HCT116 (cell line): Measurements from ENCODE around the gene ERN1. TPM values are rescaled to one million over a fixed set of nuclear protein-coding genes. Genes with fewer than 3 reads are reported as not detected.

Source experiments
- ATAC-seq: fragments of 200-7000 bp; cut with Tn5 transposase; 2 replicates; pipeline ENCODE4 v1.9.1; 2020; ENCODE audit warnings: mild to moderate bottlenecking, moderate library complexity
- BruUV-seq: library from RNA; stranded (reverse); fragments of 400-500 nt; replicated peaks from 2 replicates; lab custom pipeline; 2021; lab: Mats Ljungman, UMichigan
- CTCF ChIA-PET: fragments of 300-600 bp; sonication (Branson Sonifier 250); formaldehyde crosslinking; loops from one replicate; lab custom pipeline; 2021; ENCODE audit warnings: antibody characterized with exemption; lab: Charles Lee
- POLR2A ChIA-PET: fragments of 300-600, 350-600 bp; sonication (Branson Sonifier 250); formaldehyde crosslinking; loops from one replicate; lab custom pipeline; 2021; ENCODE audit warnings: antibody characterized with exemption; lab: Charles Lee
- RAD21 ChIA-PET, 2 experiments: fragments of 300-600 bp; sonication (Branson Sonifier 250); formaldehyde crosslinking; loops; one replicate each; lab custom pipeline; 2023; ENCODE audit warnings: low total read pairs in 2 of 2; ENCODE audit not compliant: uncharacterized antibody in 2 of 2, unreplicated experiment in 2 of 2, low non-redundant PET in 1 of 2; lab: Charles Lee
- DNase-seq: peaks from one replicate; pipeline ENCODE4 v3.0.0-alpha.2; 2010; ENCODE audit warnings: low read depth, low spot score
- H2AFZ ChIP-seq: fragments of 200-600 bp; shearing (Covaris generic), sonication (generic); 2 replicates; pipeline ENCODE4 v1.6.1; 2017; ENCODE audit warnings: low read depth, mixed run types, mixed read lengths, antibody characterized with exemption, low read length; ENCODE audit not compliant: poor library complexity, severe bottlenecking
- H3K27ac ChIP-seq: 2 replicates; pipeline ENCODE4 v1.5.1; 2012; ENCODE audit warnings: low read depth, low read length
- H3K27me3 ChIP-seq: fragments of 200-600 bp; sonication (generic); 2 replicates; pipeline ENCODE4 v1.6.1; 2016; ENCODE audit warnings: mixed run types, low read length, mixed read lengths; ENCODE audit not compliant: insufficient read depth
- H3K36me3 ChIP-seq, 2 experiments: fragments of 200-500 bp in 1 of 2; fragments of 200-600 bp in 1 of 2; sonication (Bioruptor generic) in 1 of 2; sonication (generic) in 1 of 2; 2 replicates each; pipeline versions ENCODE4 v1.5.1 to v1.6.1; 2014 to 2016; ENCODE audit warnings: low read length in 2 of 2, inconsistent platforms in 1 of 2, mixed read lengths in 1 of 2, mixed run types in 1 of 2; ENCODE audit not compliant: insufficient read depth in 2 of 2, control insufficient read depth in 1 of 2
- H3K4me1 ChIP-seq, 2 experiments: fragments of 200-600 bp in 1 of 2; sonication (generic) in 1 of 2; 2 replicates each; pipeline versions ENCODE4 v1.5.1 to v1.6.1; 2012 to 2017; ENCODE audit warnings: low read length in 2 of 2, inconsistent platforms in 1 of 2, mild to moderate bottlenecking in 1 of 2, mixed read lengths in 1 of 2, mixed run types in 1 of 2, moderate library complexity in 1 of 2; ENCODE audit not compliant: insufficient read depth in 2 of 2, control insufficient read depth in 1 of 2
- H3K4me2 ChIP-seq: fragments of 200-600 bp; sonication (generic); 2 replicates; pipeline ENCODE4 v1.6.1; 2017; ENCODE audit warnings: mixed run types, low read length, mixed read lengths
- H3K4me3 ChIP-seq, 2 experiments: fragments of 200-600 bp in 1 of 2; sonication (generic) in 1 of 2; replicated peaks in 1 of 2; 2 replicates each; pipeline ENCODE4 v1.5.1; 2011 to 2016; ENCODE audit warnings: low read length in 2 of 2, control low read depth in 1 of 2, low read depth in 1 of 2, mild to moderate bottlenecking in 1 of 2, mixed read lengths in 1 of 2, mixed run types in 1 of 2
- H3K79me2 ChIP-seq: fragments of 200-600 bp; sonication (generic); 2 replicates; pipeline ENCODE4 v1.6.1; 2017; ENCODE audit warnings: mild to moderate bottlenecking, mixed run types, low read length, moderate library complexity, mixed read lengths; ENCODE audit not compliant: insufficient read depth
- H3K9ac ChIP-seq: fragments of 200-600 bp; sonication (generic); 2 replicates; pipeline ENCODE4 v1.6.1; 2016; ENCODE audit warnings: low read length, mixed read lengths
- H3K9me2 ChIP-seq: fragments of 200-600 bp; sonication (generic), shearing (Covaris generic); 2 replicates; pipeline ENCODE4 v1.6.1; 2017; ENCODE audit warnings: mixed run types, mild to moderate bottlenecking, moderate library complexity; ENCODE audit not compliant: insufficient read depth
- H3K9me3 ChIP-seq, 2 experiments: fragments of 200-500 bp in 1 of 2; fragments of 200-600 bp in 1 of 2; sonication (Bioruptor generic) in 1 of 2; sonication (generic) in 1 of 2; 2 replicates each; pipeline ENCODE4 v1.6.1; 2014 to 2017; ENCODE audit warnings: low read length in 2 of 2, mixed read lengths in 2 of 2, inconsistent platforms in 1 of 2, low read depth in 1 of 2, mild to moderate bottlenecking in 1 of 2, mixed run types in 1 of 2, moderate library complexity in 1 of 2; ENCODE audit not compliant: control insufficient read depth in 1 of 2, insufficient read depth in 1 of 2
- H4K20me1 ChIP-seq: fragments of 200-600 bp; sonication (generic), shearing (Covaris generic); 2 replicates; pipeline ENCODE4 v1.6.1; 2017; ENCODE audit warnings: mixed run types, mild to moderate bottlenecking, moderate library complexity; ENCODE audit not compliant: insufficient read depth
- ATF3 ChIP-seq: IDR thresholded peaks from 2 replicates; pipeline ENCODE4 v1.6.1; 2012
- CBX3 ChIP-seq: IDR thresholded peaks from 2 replicates; pipeline ENCODE4 v1.6.1; 2012; ENCODE audit warnings: low read depth
- CEBPB ChIP-seq: IDR thresholded peaks from 2 replicates; pipeline ENCODE4 v1.6.1; 2012; ENCODE audit warnings: low read depth
- ELF1 ChIP-seq: IDR thresholded peaks from 2 replicates; pipeline ENCODE4 v1.6.1; 2012; ENCODE audit warnings: low read depth, borderline replicate concordance
- FOSL1 ChIP-seq: IDR thresholded peaks from 2 replicates; pipeline ENCODE4 v1.6.1; 2012; ENCODE audit warnings: low read depth
- MAX ChIP-seq: IDR thresholded peaks from 2 replicates; pipeline ENCODE4 v1.6.1; 2012
- POLR2A ChIP-seq: IDR thresholded peaks from 2 replicates; pipeline ENCODE4 v1.7.0; 2011; ENCODE audit warnings: borderline replicate concordance; ENCODE audit not compliant: insufficient read depth, insufficient read length; ENCODE audit errors: extremely low read depth
- POLR2AphosphoS5 ChIP-seq: IDR thresholded peaks from 2 replicates; pipeline ENCODE4 v1.6.1; 2011; ENCODE audit warnings: mild to moderate bottlenecking, low read depth, low read length, moderate library complexity
- REST ChIP-seq: IDR thresholded peaks from 2 replicates; pipeline ENCODE4 v1.6.1; 2012; ENCODE audit warnings: low read depth
- SIN3A ChIP-seq: IDR thresholded peaks from 2 replicates; pipeline ENCODE4 v1.6.1; 2012; ENCODE audit warnings: low read depth
- SP1 ChIP-seq: IDR thresholded peaks from 2 replicates; pipeline ENCODE4 v1.6.1; 2012; ENCODE audit warnings: low read depth
- SRF ChIP-seq: IDR thresholded peaks from 2 replicates; pipeline ENCODE4 v1.6.1; 2012; ENCODE audit warnings: low read depth
- TCF7L2 ChIP-seq: IDR thresholded peaks from 2 replicates; pipeline ENCODE4 v1.7.0; 2011; ENCODE audit warnings: borderline replicate concordance, inconsistent platforms; ENCODE audit not compliant: insufficient read depth, insufficient read length; ENCODE audit errors: extremely low read depth
- YY1 ChIP-seq: IDR thresholded peaks from 2 replicates; pipeline ENCODE4 v1.6.1; 2011; ENCODE audit warnings: low read length, low read depth, moderate library complexity, mild to moderate bottlenecking; ENCODE audit not compliant: insufficient replicate concordance; ENCODE audit errors: extremely low read depth
- ZBTB33 ChIP-seq: IDR thresholded peaks from 2 replicates; pipeline ENCODE4 v1.6.1; 2011; ENCODE audit warnings: mild to moderate bottlenecking, low read length, moderate library complexity; ENCODE audit not compliant: insufficient replicate concordance; ENCODE audit errors: extremely low read depth
- intact Hi-C: fragments of 100-400 bp; cut with micrococcal nuclease; formaldehyde crosslinking; loops from 2 replicates; pipeline ENCODE4 v1.10.0; 2022
- total RNA-seq: library from RNA; stranded (reverse); gene quantifications from one replicate; pipeline ENCODE4 v1.2.1, GENCODE V29; 2021; ENCODE audit not compliant: unreplicated experiment
- TF ChIP-seq, protein P1 (sequence below), 3 experiments: fragments of 200-600 bp in 1 of 3; sonication (generic) in 1 of 3; IDR thresholded peaks in 2 of 3; conservative IDR thresholded peaks in 1 of 3; 2 replicates each; pipeline ENCODE4 v1.5.1; 2012 to 2017; ENCODE audit warnings: low read depth in 2 of 3, low read length in 2 of 3, antibody characterized with exemption in 1 of 3, borderline replicate concordance in 1 of 3, control low read depth in 1 of 3, mild to moderate bottlenecking in 1 of 3, mixed read lengths in 1 of 3, mixed run types in 1 of 3, moderate library complexity in 1 of 3; ENCODE audit not compliant: insufficient read depth in 1 of 3

Gene ERN1
- total RNA-seq, 1 experiment from 2014 or later = 28.2 TPM

DNA sequence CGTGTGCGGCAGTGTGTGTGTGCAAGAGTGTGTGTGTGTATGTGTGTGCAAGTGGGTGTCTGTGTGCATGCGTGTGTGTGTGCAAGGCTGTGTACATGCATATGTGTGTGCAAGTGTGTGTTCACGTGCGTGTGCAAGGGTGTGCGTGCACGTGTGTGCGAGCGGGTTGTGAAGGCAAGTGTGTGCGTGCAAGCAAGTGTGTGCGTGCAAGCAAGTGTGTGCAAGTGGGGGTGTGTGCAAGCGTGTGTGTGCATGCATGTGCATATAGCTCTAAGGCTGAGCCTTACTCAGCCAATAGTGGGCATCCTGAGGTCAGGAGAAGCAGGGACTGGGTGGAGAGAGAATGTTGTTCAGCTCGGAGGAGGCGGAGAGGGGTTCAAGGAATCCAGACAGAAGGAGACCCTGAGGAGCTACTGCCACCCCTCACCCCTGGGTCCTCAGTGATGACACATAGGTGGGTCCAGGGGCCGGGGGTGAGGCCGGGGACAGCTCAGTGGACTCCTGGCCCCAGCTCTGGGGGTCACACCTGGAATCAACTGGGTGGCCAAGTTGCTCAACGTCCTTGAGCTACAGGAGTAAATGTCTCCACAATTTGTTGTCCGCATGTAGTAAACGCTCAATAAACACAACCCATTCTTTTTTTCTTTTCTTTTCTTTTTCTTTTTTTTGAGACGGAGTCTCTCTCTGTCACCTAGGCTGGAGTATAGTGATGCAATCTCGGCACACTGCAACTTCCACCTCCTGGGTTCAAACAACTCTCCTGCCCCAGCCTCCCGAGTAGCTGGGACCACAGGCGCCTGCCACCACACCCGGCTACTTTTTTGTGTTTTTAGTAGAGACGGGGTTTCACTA lies 130.0 kb downstream of the ERN1 start:
- no peak for ATAC-seq
- no peak overlapping the region for H3K4me3 ChIP-seq
- H3K27ac ChIP-seq = no peak overlapping the region
- peaks cover 12% of the 10 kb centered on the region; the same call in 1 of the 2 replicates for H3K27me3 ChIP-seq
- BruUV-seq = no TSS peak
- H2AFZ ChIP-seq = no peak overlapping the region
- no peaks in the 10 kb centered on the region for H3K9me2 ChIP-seq
- H3K9ac ChIP-seq = no peak overlapping the region
- H3K36me3 ChIP-seq = no peaks in the 10 kb centered on the region
- no peak for DNase-seq
- CTCF ChIA-PET = interaction anchor here (1.2 to 1.3 kb wide), 2 partner anchors 26 to 53 kb away, joined by 3 to 4 read pairs; no protein-coding TSS in a partner anchor
- H4K20me1 ChIP-seq = no peaks in the 10 kb centered on the region
- no peaks in the 10 kb centered on the region for H3K4me1 ChIP-seq
- intact Hi-C loops = no loop called here
- RAD21 ChIA-PET = no interaction called here
- no peak overlapping the region for H3K4me2 ChIP-seq
- POLR2A ChIA-PET = no interaction called here
- TF ChIP-seq CBX3 = no peak
- TF ChIP-seq TCF7L2 = no peak
- TF ChIP-seq YY1 = no peak
- no peak for TF ChIP-seq POLR2A
- TF ChIP-seq FOSL1 = no peak
- TF ChIP-seq ATF3 = no peak
- TF ChIP-seq SP1 = no peak
- no peak for TF ChIP-seq SIN3A
- no peak for TF ChIP-seq SRF
- no peak for TF ChIP-seq MAX
- TF ChIP-seq POLR2AphosphoS5 = no peak
- TF ChIP-seq ELF1 = no peak
- TF ChIP-seq, protein P1, sequence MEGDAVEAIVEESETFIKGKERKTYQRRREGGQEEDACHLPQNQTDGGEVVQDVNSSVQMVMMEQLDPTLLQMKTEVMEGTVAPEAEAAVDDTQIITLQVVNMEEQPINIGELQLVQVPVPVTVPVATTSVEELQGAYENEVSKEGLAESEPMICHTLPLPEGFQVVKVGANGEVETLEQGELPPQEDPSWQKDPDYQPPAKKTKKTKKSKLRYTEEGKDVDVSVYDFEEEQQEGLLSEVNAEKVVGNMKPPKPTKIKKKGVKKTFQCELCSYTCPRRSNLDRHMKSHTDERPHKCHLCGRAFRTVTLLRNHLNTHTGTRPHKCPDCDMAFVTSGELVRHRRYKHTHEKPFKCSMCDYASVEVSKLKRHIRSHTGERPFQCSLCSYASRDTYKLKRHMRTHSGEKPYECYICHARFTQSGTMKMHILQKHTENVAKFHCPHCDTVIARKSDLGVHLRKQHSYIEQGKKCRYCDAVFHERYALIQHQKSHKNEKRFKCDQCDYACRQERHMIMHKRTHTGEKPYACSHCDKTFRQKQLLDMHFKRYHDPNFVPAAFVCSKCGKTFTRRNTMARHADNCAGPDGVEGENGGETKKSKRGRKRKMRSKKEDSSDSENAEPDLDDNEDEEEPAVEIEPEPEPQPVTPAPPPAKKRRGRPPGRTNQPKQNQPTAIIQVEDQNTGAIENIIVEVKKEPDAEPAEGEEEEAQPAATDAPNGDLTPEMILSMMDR (IDR thresholded peaks at IDR 0.05 in 2 of 3, conservative IDR thresholded peaks at IDR 0.05 in 1 of 3; ENCODE audit: borderline replicate concordance in 1 of 3, insufficient read depth in 1 of 3, low read depth in 2 of 3, low read length in 2 of 3) = no peak
- TF ChIP-seq ZBTB33 = no peak
- no peak for TF ChIP-seq REST
- TF ChIP-seq CEBPB = no peak
- TF ChIP-seq, all 23 proteins: peak for 0
- Histone ChIP-seq H3K9me3 (no peaks in the 10 kb centered on the region), H3K79me2 (no peaks in the 10 kb centered on the region)
